ENCODE results near the gene LDB3.

GRCh38 chr10:86685416-86685815, 17.1 kb downstream of the LDB3 start:
- no peak for TF ChIP-seq ZNF224 (CRISPR knock-in tag; IDR thresholded peaks at IDR 0.05)
- no peak for TF ChIP-seq ZNF780A (CRISPR knock-in tag; IDR thresholded peaks at IDR 0.05)
- TF ChIP-seq POLR2AphosphoS5 (IDR thresholded peaks at IDR 0.05; ENCODE audit: control insufficient read depth, insufficient read depth, low read depth, low read length), result no peak
- TF ChIP-seq RFX5 (IDR thresholded peaks at IDR 0.05; ENCODE audit: low read depth, low read length), result no peak
- no peak for TF ChIP-seq POLR2H (tag; IDR thresholded peaks at IDR 0.05; ENCODE audit: low read depth)
- TF ChIP-seq CTCF (IDR thresholded peaks at IDR 0.05 in 2 of 3, conservative IDR thresholded peaks at IDR 0.05 in 1 of 3; ENCODE audit: insufficient read depth in 2 of 3, low read depth in 1 of 3, low read length in 3 of 3), result no peak
- TF ChIP-seq HDAC6 (IDR thresholded peaks at IDR 0.05; ENCODE audit: low read depth, low read length), result no peak
